DMS114 treated with DMSO at 0.1 percent for 48 hours (cell line): ENCODE measurements around the gene ITGA2.

Source experiments
- DNase-seq: peaks from one replicate; lab custom pipeline; 2025; ENCODE audit not compliant: unreplicated experiment; lab: John Stamatoyannopoulos, UW

The ITGA2 gene

DNA sequence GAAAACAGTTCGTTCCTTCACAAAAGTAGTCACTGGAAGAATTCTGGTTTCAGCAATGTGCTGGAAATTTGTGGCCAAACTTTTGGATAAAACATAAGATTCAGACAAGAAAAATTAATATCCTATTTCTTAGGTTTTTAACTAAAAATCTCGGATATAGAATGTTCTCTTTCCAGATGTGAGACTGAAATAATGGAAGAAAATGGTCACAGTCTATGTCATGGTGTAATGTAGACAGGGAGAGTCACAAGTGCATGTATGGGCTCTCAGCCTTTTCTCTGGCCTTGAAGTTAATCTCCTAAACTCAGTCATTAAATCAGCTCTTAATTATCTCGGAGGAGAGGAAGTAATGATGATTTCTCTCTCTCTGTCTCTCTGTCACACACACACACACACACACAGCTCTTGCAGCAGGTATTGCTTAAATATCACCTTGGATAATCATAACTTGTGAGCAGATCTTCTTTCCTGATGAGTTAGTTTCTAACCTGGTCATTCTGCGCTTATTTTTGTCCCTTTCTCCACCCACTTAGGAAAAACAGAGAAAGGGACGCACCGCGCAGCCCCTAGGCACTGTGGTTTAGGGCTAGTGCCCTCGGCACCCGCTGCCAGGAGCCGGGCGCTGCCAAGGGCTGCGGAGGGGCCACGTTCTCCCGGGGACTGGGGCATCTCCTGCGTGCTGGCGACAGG lies 672 bp upstream of the ITGA2 start:
- no peak for DNase-seq

DNA sequence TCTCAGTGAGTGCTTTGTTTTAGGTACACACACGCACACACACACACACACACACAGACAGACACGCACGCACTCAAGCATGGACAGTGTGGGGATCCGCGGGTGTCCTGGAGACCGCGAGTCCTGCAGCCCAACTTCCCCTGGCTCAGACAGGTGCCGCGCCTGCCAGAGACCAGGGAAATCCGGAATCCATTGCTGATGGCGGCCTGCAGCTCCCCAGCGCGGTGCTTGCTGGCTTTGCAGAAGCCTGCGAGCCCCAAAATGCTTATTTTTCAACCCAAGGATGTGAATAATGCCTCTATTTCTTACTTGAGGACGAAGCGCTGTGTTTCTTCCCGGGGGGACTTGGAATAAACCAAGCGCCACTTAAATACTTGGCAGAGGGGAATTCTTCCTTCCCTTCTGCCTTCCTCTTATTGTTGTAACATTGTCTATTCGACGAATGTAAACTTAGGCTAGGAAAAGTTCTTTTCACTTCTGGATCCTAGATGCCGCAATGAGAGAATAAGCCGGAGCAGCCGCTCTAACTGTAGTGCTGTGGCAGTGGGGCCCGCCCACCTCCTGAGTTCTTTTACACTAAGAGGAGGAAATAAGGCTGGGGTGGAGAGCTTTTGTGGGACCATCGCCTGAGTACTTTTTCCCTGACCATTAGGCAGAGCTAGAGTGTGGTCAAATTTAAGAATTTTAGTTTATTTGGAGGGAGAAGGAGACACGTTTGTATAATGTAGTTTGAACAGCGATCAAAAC lies 802 bp downstream of the ITGA2 start:
- no peak for DNase-seq

DNA sequence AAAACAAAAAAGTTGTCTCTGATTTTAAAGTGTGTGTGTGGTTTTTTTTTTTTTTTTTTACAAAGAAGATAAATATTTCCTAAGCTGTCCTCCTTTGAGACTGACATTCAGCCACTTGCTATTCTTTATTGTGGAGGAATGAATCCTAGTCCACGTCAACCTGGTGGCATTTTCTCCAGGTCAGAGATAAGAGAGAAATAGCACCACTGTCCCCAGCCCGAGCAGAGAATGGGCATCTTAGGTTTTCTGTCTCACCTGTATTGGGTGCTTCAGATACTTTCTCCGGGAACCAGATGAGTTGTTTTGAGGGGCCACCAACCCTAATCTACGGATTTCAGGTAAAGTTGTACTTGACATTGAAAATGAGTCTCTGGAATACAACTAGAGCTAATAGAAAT lies 1.4 kb downstream of the ITGA2 start:
- DNase-seq, result no peak

DNA sequence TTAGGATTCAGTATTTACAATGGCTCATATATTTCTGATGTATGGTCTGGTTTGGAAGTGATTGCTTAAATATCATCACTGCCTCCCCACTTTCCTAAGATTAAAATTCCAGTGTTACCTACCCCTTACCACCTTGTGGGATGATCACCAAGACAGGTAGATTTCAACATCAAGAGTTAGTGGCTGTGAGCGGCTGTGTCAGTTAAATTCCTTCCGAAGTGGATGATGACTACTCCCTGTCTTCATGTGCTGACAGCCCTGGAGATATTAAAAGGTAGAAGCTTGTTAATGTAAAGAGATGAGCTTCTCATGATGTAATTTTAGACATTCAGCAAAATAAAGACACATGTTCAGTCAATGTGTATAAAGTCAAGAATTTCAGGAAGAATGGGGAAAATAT lies 4.2 kb downstream of the ITGA2 start:
- DNase-seq, result no peak

DNA sequence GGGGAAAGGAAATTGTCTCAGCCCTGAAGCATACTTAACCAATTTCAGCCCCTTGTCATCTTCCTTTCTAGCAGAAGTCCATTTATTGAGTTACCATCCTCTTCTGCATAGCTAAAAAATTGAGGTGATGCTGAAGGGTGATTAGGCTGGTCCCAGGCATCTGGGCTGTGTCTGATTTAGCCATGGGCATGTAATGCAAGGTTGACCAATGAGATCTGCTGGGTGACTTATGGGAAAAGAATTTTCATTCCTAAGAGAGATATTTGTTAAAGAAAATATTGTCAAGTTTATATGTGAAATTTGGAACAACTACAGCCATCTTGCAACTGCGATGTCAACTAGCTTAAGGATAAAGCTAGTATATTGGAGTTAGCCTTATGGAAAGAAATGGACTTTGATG lies 5.1 kb downstream of the ITGA2 start:
- DNase-seq, result no peak

DNA sequence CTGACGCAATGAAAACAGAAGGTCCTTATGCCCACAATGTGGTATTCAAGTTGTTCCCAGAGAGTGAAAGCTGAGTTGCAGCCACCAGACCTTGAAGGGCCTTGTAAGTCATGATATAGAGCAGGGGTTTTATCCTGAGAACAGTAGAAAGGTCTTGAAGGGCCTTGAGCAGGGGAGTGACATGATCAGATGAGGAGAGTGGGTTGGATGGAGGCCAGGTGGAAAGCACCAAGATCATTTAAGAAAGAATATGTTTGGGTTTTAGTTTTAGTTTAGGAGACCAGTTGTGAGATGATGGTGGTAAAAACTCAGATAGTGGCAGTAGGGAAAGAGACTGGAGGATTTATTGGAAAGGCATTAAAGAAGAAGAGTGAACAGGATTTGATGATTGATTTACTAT lies 5.9 kb downstream of the ITGA2 start:
- no peak for DNase-seq

DNA sequence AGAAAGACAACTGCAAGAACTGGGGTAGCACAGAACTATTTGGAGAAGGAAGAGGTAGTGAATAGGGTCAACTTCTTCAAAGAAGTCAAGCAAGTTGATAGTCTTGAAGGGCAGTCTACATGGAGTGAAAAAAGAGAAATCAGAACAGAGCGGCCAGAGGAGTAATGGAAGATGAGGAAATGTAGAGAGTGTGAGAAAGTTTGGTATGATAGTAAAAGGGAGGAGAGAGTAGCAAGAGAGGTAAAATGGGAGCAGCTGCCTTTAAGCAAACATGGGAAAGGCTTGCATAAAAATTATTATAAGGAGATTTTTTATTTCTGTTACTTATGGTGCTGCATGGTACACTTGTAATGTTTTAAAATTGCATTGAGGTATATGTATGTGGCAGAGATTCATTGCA lies 6.8 kb downstream of the ITGA2 start:
- no peak for DNase-seq

DNA sequence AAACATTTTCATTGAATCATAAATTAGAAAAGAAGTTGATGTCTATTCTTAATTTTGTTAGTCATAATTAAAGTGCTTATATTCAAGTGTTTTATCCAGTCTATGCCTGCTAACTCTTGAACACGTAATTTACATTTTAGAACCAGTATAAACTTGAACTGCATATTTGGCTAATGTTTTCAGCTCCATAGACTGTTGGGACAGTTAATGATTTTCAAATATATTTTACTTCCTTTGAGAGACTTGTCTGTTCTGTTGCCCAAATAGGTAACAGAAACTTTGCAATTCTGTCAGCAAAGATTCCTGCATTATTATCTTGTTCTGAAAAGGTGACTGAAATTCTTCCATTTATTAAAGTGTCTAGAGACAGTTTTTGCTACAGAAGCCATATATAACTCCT lies 7.8 kb downstream of the ITGA2 start:
- no peak for DNase-seq

GRCh38 chr5:52997424-52997823 lies 8.3 kb downstream of the ITGA2 start:
- DNase-seq, result no peak

DNA sequence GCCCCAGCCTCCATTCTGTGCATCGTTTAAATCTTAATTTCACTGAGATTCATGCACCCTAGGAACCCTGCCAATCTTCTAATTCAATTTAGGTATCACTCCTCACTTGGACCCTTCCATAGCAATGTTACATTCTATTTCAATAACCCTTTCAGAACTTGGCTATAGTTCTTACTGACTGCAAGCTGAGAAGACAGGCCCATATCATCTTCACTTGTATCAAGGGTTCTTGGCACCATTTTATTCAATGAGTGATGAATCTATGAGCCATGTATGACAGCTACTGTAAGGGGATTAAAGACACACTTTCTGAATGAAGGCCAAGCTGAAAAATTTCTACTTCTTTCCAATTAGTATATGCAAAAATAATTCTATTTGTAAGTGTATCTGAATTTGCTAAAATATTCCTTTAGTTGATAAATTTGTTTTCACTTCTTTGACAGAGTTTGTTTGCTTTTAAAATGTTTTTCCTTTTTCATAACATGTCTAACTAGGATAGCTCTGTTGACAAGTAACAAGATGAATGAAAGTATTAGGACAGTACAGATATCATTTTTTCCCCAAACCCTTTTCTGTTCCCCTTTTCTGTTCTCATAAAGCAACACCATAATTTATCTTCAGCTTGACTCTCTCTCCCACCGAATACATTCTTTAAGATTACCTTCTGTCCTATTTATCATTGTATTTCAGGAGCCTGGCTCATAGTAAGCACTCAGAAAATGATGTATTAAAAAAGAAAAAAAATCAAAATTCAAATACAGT lies 9.6 kb downstream of the ITGA2 start:
- no peak for DNase-seq

DNA sequence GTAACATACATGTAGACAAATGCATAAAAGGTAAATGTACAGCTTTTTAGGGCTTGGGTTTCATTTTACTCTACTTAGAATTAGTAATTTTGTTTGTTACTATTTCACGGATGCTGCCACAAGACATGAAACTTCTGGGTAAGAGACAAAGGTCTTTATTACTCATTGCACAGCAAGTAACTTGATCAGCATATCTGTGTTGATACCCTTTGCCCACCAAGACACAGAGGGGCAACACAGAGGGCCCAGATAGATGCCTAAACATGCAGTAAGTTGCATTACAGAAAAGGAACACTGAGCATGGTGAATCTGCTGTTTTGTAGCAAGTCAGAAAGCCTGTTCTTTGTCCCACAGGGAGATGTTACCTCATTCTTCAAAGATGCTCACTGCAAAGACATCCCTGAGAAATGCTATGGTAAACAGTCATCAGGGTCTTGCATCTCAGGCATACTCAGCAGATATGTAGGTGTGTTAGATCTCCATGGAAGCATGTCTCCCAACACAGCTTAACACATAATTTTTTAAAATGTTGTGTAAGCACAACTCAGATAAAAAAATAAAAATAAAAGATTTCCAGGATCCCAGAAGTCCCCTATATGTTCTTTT lies 10.3 kb downstream of the ITGA2 start:
- no peak for DNase-seq

DNA sequence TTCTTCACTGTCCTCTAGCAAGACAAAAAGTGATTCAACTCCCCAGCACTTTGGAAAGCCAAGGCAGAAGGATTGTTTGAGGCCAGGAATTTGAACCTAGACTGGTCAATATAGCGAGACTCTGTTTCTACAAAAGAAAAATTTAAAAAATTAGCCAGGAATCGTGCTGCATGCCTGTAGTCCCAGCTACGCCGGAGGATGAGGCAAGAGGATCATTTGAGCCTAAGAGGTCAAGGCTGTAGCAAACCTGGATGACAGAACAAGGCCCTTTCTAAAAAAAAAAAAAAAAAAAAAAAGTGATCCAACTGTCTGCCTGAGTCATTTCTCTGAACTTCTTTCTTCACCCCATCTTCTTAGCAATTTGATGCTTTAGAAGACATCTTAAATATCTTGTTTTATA lies 12.4 kb downstream of the ITGA2 start:
- DNase-seq, result no peak

DNA sequence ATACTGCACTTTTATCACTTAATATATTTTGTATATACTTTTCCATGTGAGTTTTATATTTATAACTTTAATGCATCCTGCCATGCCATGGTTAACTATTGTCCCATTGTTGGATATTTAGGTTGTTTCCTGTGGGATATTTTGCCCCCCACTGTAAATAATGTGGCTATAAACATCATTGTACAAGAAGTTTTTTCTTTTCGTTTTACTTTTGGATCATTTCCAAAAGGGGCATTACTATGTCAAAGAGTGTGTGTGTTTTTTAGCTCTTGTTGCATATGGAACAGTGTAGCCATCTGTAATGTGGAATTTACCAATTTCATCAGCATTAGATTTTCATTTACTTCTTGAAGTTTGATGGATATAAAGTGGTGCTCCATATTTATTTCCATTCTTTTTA lies 13.3 kb downstream of the ITGA2 start:
- no peak for DNase-seq

GRCh38 chr5:53003144-53003543 lies 14.0 kb downstream of the ITGA2 start:
- no peak for DNase-seq

DNA sequence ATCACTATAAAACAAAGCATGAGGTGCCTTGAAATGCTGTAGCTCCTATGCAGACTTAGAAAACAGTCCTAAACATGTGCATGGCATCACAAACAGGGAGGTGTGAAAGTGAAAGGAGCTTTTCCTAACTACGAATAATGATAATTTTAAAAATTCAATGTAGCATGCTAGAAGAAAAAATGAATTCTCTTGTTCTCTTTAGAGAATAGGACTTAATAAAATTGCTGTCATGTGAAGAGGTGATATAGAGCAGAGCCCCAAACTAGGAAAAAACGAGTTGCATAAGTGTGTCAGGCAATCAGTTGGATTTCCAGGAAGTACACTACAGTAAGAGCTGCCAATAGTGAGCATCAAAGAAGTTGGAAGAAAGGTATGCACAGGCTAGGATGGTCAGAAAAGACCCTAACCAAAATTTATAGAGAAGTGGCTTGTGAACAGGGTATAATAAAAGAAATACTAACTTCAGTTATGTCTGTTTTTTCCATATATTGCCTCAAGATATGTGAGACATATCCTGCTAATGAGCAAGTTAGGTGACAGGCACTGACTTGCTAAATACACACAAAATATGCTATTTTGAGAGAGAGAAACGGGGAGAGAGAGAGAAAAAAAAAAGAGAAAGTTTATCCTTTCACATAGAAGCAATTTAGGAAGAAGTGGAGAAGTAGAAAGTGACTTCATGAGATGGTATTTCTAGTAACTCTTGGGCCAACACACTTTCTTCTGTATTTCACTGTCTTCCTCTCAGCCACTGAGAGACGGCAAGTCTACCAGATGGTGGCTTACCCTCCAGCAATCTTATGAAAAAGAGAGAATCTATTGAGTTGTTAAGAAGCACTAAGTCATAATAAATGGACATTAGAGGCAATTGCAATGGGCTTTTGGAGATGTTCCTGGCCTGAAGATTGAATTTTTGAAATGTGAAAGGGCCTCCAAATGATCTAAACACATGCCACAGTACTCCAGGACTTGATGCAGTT lies 18.0 kb downstream of the ITGA2 start:
- DNase-seq, result no peak

DNA sequence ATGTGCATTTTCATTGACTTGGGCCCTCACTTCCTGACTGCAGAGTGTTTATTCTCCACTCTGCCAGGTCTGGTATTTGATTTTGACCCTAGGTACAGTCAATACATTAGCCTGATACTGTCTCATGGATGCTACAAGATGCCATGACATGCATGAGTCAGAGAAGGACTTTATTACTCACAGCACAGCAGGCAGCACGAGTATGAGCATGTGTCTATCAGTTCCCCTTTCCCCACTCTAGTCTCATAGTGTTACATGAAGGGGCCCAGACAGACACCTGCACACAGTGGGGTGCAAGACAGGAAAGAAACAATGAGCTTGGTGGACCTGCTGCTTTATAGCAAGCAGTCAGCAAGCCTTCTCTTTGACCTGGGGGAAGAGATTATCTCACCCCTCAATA lies 19.6 kb downstream of the ITGA2 start:
- DNase-seq, result no peak

- DNase-seq, result no peak
Measured at GRCh38 chr5:53009816-53010215, 20.7 kb downstream of the ITGA2 start.

GRCh38 chr5:53010814-53011213 lies 21.7 kb downstream of the ITGA2 start:
- DNase-seq, result no peak

DNA sequence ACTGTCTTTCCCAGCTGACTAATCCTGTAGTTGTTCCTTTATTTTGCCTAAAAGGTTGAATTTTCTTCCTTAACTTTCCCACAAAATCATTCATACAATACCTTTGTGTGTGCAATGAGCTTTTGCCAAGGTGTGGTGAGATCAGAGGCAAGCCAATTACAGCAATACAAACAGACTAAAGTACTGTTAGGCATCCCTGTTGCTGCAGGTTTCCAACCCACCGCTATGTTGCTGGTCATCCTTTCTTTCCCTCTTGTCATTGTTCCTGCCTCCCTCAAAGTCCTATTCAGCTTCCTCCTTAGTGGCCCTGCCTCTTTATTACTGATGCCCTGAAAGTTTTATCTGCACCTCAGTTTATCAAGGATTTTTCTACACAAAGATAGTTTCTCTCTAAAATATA lies 22.1 kb downstream of the ITGA2 start:
- DNase-seq, result no peak

GRCh38 chr5:53013857-53014256 lies 24.7 kb downstream of the ITGA2 start:
- no peak for DNase-seq

- DNase-seq, result no peak
Measured at GRCh38 chr5:53017383-53017782, 28.2 kb downstream of the ITGA2 start.
